Measurements from ENCODE around the gene LGALS14. TPM values are rescaled to one million over a fixed set of nuclear protein-coding genes. Genes with fewer than 3 reads are reported as not detected.
A peak's percentile ranks its signal among the peaks of the same experiment; 100 is the strongest.

LGALS14 gene
- total and polyA plus RNA-seq, 10 of the 15 experiments (the other 5 are each of a cell fraction or from before 2014, with no cell fraction given) = 5.1 to 34.6 (median 7.3) TPM

DNA sequence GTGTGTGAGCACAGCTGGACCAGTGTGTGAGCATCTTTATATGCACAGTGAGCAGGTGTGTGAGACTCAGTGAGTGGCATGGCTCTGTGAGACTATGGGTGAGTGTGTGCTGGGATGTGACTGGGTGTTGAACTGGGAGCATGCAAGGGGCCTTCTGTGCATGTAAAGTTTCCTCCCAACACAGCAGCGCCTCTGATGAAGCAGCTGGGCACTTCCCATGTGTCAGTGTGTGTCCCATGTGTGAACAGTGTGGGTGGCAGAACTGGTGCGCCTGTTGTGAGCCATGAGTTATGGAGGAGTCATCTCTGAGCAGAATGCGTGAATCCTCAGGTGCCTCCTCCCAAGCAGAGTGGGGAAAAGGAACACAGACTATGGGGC lies 24.5 kb upstream of the LGALS14 start (continued):
- TF ChIP-seq NFXL1 (IDR thresholded peaks at IDR 0.05; ENCODE audit: borderline replicate concordance) (no peak), ZBED1 (IDR thresholded peaks at IDR 0.05; ENCODE audit: borderline replicate concordance) (no peak), CBX3 (IDR thresholded peaks at IDR 0.05; ENCODE audit: borderline replicate concordance, low read depth) (no peak), RAD21 (IDR thresholded peaks at IDR 0.05; ENCODE audit: insufficient read depth, low read depth, low read length) (0 out of 2 replicates have a peak, but pooled peaks have one; percentile 1), NR2F1 (conservative IDR thresholded peaks at IDR 0.05) (no peak), BMI1 (IDR thresholded peaks at IDR 0.05; ENCODE audit: borderline replicate concordance) (no peak), CTCF (IDR thresholded peaks at IDR 0.05 in 2 of 3, conservative IDR thresholded peaks at IDR 0.05 in 1 of 3; ENCODE audit: control insufficient read depth in 2 of 3, extremely low read depth in 1 of 3, insufficient read depth in 1 of 3, low read depth in 3 of 3, low read length in 3 of 3) (no peak), SUZ12 (IDR thresholded peaks at IDR 0.05; ENCODE audit: unreplicated experiment) (no peak), RCOR1 (conservative IDR thresholded peaks at IDR 0.05; ENCODE audit: low read depth, low read length) (no peak), LARP7 (IDR thresholded peaks at IDR 0.05) (peak; percentile 71; the same call in 1 of the 2 replicates), ASH2L (IDR thresholded peaks at IDR 0.05; ENCODE audit: borderline replicate concordance, low read depth) (no peak), POLR2AphosphoS5 (IDR thresholded peaks at IDR 0.05; ENCODE audit: low read length) (peak; percentile 69), JUNB (IDR thresholded peaks at IDR 0.05) (no peak), SMAD5 (IDR thresholded peaks at IDR 0.05; ENCODE audit: low read depth) (no peak), SIX5 (IDR thresholded peaks at IDR 0.05; ENCODE audit: low read depth, low read length, severe bottlenecking) (no peak)
- TF ChIP-seq, protein P1, sequence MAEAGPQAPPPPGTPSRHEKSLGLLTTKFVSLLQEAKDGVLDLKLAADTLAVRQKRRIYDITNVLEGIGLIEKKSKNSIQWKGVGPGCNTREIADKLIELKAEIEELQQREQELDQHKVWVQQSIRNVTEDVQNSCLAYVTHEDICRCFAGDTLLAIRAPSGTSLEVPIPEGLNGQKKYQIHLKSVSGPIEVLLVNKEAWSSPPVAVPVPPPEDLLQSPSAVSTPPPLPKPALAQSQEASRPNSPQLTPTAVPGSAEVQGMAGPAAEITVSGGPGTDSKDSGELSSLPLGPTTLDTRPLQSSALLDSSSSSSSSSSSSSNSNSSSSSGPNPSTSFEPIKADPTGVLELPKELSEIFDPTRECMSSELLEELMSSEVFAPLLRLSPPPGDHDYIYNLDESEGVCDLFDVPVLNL (IDR thresholded peaks at IDR 0.05; ENCODE audit: low read depth, low read length) = no peak
- TF ChIP-seq, protein P2, sequence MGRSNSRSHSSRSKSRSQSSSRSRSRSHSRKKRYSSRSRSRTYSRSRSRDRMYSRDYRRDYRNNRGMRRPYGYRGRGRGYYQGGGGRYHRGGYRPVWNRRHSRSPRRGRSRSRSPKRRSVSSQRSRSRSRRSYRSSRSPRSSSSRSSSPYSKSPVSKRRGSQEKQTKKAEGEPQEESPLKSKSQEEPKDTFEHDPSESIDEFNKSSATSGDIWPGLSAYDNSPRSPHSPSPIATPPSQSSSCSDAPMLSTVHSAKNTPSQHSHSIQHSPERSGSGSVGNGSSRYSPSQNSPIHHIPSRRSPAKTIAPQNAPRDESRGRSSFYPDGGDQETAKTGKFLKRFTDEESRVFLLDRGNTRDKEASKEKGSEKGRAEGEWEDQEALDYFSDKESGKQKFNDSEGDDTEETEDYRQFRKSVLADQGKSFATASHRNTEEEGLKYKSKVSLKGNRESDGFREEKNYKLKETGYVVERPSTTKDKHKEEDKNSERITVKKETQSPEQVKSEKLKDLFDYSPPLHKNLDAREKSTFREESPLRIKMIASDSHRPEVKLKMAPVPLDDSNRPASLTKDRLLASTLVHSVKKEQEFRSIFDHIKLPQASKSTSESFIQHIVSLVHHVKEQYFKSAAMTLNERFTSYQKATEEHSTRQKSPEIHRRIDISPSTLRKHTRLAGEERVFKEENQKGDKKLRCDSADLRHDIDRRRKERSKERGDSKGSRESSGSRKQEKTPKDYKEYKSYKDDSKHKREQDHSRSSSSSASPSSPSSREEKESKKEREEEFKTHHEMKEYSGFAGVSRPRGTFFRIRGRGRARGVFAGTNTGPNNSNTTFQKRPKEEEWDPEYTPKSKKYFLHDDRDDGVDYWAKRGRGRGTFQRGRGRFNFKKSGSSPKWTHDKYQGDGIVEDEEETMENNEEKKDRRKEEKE (IDR thresholded peaks at IDR 0.05) = no peak
- TF ChIP-seq, protein P3, sequence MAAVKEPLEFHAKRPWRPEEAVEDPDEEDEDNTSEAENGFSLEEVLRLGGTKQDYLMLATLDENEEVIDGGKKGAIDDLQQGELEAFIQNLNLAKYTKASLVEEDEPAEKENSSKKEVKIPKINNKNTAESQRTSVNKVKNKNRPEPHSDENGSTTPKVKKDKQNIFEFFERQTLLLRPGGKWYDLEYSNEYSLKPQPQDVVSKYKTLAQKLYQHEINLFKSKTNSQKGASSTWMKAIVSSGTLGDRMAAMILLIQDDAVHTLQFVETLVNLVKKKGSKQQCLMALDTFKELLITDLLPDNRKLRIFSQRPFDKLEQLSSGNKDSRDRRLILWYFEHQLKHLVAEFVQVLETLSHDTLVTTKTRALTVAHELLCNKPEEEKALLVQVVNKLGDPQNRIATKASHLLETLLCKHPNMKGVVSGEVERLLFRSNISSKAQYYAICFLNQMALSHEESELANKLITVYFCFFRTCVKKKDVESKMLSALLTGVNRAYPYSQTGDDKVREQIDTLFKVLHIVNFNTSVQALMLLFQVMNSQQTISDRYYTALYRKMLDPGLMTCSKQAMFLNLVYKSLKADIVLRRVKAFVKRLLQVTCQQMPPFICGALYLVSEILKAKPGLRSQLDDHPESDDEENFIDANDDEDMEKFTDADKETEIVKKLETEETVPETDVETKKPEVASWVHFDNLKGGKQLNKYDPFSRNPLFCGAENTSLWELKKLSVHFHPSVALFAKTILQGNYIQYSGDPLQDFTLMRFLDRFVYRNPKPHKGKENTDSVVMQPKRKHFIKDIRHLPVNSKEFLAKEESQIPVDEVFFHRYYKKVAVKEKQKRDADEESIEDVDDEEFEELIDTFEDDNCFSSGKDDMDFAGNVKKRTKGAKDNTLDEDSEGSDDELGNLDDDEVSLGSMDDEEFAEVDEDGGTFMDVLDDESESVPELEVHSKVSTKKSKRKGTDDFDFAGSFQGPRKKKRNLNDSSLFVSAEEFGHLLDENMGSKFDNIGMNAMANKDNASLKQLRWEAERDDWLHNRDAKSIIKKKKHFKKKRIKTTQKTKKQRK (IDR thresholded peaks at IDR 0.05; ENCODE audit: low read depth, low read length) = no peak
- TF ChIP-seq, protein P4, sequence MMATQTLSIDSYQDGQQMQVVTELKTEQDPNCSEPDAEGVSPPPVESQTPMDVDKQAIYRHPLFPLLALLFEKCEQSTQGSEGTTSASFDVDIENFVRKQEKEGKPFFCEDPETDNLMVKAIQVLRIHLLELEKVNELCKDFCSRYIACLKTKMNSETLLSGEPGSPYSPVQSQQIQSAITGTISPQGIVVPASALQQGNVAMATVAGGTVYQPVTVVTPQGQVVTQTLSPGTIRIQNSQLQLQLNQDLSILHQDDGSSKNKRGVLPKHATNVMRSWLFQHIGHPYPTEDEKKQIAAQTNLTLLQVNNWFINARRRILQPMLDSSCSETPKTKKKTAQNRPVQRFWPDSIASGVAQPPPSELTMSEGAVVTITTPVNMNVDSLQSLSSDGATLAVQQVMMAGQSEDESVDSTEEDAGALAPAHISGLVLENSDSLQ (IDR thresholded peaks at IDR 0.05) = peak; percentile 65; the same call in 1 of the 2 replicates
- TF ChIP-seq, protein P5, sequence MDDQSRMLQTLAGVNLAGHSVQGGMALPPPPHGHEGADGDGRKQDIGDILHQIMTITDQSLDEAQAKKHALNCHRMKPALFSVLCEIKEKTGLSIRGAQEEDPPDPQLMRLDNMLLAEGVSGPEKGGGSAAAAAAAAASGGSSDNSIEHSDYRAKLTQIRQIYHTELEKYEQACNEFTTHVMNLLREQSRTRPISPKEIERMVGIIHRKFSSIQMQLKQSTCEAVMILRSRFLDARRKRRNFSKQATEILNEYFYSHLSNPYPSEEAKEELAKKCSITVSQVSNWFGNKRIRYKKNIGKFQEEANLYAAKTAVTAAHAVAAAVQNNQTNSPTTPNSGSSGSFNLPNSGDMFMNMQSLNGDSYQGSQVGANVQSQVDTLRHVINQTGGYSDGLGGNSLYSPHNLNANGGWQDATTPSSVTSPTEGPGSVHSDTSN (IDR thresholded peaks at IDR 0.05; ENCODE audit: insufficient replicate concordance, low read depth, low read length) = peak; percentile 10

All from GM12878 (cell line).